SJCRH30 (cell line): ENCODE data around the gene P4HA2. TPM values are rescaled to one million over a fixed set of nuclear protein-coding genes. Genes with fewer than 3 reads are reported as not detected.
A peak's percentile ranks its signal among the peaks of the same experiment; 100 is the strongest.

ENCODE experiments used
- DNase-seq, 2 experiments: peaks; one replicate each; pipeline ENCODE4 v3.0.0-alpha.2; 2015 to 2020
- H3K27ac ChIP-seq: fragments of 250-450 bp; sonication (Bioruptor Pico); 2 replicates; pipeline ENCODE4 v1.5.1; 2020; ENCODE audit warnings: mild to moderate bottlenecking, moderate library complexity
- H3K27me3 ChIP-seq: fragments of 250-450 bp; sonication (Bioruptor Pico); 2 replicates; pipeline ENCODE4 v1.5.1; 2020; ENCODE audit warnings: mild to moderate bottlenecking, moderate library complexity
- H3K36me3 ChIP-seq: fragments of 250-450 bp; sonication (Bioruptor Pico); 2 replicates; pipeline ENCODE4 v1.5.1; 2020; ENCODE audit warnings: mild to moderate bottlenecking, moderate library complexity
- H3K4me1 ChIP-seq: fragments of 250-450 bp; sonication (Bioruptor Pico); 2 replicates; pipeline ENCODE4 v1.5.1; 2020; ENCODE audit warnings: mild to moderate bottlenecking, moderate library complexity
- H3K4me3 ChIP-seq: fragments of 250-450 bp; sonication (Bioruptor Pico); 2 replicates; pipeline ENCODE4 v1.5.1; 2020; ENCODE audit warnings: mild to moderate bottlenecking, moderate library complexity
- H3K9me3 ChIP-seq: fragments of 250-450 bp; sonication (Bioruptor Pico); replicated peaks from 2 replicates; pipeline ENCODE4 v1.5.1; 2020; ENCODE audit warnings: mild to moderate bottlenecking, moderate library complexity
- total RNA-seq: library from RNA; depleted of rRNA; stranded (reverse); fragments of >200 nt; shearing (Covaris generic); gene quantifications from 2 replicates; pipeline ENCODE4 v1.2.3, GENCODE V29; 2014

The P4HA2 gene
- total RNA-seq, 1 experiment from 2014 or later: 75.5 TPM

GRCh38 chr5:132227235-132227484 lies 493 bp downstream of the P4HA2 start:
- Histone ChIP-seq H3K4me1 (peaks cover 36% of the 10 kb centered on the region), H3K9me3 (no peaks in the 10 kb centered on the region), H3K36me3 (no peaks in the 10 kb centered on the region), H3K27ac (peak overlapping the region; percentile 84), H3K27me3 (no peaks in the 10 kb centered on the region), H3K4me3 (peak overlapping the region; percentile 88)
- peak; percentile 74 for DNase-seq

GRCh38 chr5:132226516-132227234 lies 978 bp downstream of the P4HA2 start:
- Histone ChIP-seq H3K4me3 (peak overlapping the region; percentile 88), H3K36me3 (no peaks in the 10 kb centered on the region), H3K4me1 (peaks cover 36% of the 10 kb centered on the region), H3K9me3 (no peaks in the 10 kb centered on the region), H3K27me3 (no peaks in the 10 kb centered on the region), H3K27ac (peak overlapping the region; percentile 84)
- peak; percentile 67 to 73 for DNase-seq

DNA sequence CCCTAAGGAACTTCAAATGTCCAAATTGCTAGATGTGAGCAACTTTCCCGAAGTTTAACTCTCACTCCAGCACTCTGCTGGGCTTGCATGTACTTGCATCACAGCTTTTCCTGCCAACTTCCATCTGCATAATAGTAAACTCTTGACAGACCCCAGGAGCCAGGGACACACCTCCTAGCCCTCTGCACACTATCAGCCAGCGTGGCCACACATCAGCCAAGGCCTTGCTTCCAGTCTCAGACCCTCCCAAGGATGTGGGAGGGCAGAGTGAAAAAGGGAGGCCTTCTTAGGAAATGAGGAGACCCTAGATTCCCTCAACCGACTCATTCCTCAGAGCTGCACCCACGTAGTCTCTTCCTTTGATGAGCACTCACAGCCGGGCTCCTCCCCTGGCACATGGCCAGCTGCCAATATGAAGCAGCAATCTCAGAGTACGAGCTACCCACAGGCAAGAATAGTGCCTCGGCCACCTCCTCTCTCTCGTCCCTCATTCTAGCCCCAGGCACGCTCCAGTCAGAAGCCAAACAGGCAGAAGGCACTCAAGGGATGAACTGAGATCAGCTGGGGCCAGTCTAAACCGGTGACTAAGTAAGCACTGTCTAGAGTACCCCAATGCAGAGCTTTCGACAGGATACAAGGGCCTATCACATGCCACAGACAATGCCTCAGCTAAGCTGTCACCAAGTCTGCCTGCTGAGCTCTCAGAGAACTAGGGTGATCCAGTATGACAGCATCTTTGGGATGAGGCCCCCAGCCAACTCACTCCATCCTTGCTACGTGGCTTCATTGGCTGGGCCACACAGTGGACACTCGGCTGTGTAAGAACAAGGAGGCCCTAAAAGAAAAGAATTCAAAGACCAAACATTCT lies 2.3 kb downstream of the P4HA2 start:
- H3K4me1 ChIP-seq: peaks cover 36% of the 10 kb centered on the region
- peak overlapping the region; percentile 88 for H3K4me3 ChIP-seq
- DNase-seq: peak; percentile 92 to 95
- H3K9me3 ChIP-seq: no peaks in the 10 kb centered on the region
- H3K36me3 ChIP-seq: no peaks in the 10 kb centered on the region
- no peaks in the 10 kb centered on the region for H3K27me3 ChIP-seq
- peak overlapping the region; percentile 66 for H3K27ac ChIP-seq

DNA sequence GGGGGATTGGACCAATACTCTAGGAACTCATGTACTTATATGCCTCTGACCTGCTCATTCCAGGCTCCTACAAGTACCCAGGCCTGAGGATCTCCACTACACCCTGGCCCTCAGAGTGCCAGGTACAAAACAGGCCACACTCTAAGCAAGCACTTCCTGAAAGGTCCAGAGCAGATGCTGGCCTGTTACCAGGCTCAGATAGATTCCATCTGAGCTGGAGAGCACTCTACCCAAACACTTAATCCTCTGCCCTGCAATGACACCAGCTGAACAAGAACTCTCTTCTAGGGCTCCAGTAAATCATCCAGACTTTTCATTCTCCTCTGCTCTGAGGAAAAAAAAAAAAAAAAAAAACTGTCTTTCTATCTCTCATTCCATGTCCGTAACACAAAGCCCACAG lies 2.9 kb downstream of the P4HA2 start:
- H3K4me1 ChIP-seq: peaks cover 36% of the 10 kb centered on the region

DNA sequence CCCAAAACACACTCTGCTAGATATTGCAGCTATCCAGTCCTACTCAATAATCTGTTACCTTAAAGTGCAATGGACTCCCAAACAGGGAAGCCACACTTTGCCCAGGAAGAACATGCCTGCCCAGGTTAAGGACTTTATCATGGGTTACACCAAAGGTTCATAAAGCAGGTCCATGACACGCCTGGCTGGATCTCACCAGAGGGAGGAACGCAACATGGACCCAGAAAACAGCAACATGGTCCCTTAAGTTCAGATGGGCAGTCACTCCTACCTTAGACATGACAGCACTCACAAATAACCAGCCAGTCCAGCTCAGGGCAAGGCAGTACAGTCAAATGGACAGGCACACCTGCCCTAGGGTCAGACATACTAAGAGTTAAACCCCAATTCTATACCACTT lies 3.8 kb downstream of the P4HA2 start:
- Histone ChIP-seq H3K27me3 (no peaks in the 10 kb centered on the region), H3K27ac (no peak overlapping the region), H3K4me3 (no peak overlapping the region), H3K36me3 (no peaks in the 10 kb centered on the region), H3K4me1 (peaks cover 36% of the 10 kb centered on the region), H3K9me3 (no peaks in the 10 kb centered on the region)
- no peak for DNase-seq

More for the DNA sequence above, 2.9 kb downstream of the P4HA2 start:
- Histone ChIP-seq H3K9me3 (no peaks in the 10 kb centered on the region), H3K36me3 (no peaks in the 10 kb centered on the region), H3K4me3 (peak overlapping the region; percentile 88), H3K27ac (peak overlapping the region; percentile 66), H3K27me3 (no peaks in the 10 kb centered on the region)
- peak in 1 of 2 experiments; percentile 50 for DNase-seq

GRCh38 chr5:132222649-132223038 lies 5.0 kb downstream of the P4HA2 start:
- peaks cover 4% of the 10 kb centered on the region; the same call in 1 of the 2 replicates for H3K36me3 ChIP-seq
- no peaks in the 10 kb centered on the region for H3K9me3 ChIP-seq
- no peak for DNase-seq
- H3K4me1 ChIP-seq: peaks cover 36% of the 10 kb centered on the region
- H3K4me3 ChIP-seq: no peak overlapping the region
- H3K27ac ChIP-seq: no peak overlapping the region
- no peaks in the 10 kb centered on the region for H3K27me3 ChIP-seq

DNA sequence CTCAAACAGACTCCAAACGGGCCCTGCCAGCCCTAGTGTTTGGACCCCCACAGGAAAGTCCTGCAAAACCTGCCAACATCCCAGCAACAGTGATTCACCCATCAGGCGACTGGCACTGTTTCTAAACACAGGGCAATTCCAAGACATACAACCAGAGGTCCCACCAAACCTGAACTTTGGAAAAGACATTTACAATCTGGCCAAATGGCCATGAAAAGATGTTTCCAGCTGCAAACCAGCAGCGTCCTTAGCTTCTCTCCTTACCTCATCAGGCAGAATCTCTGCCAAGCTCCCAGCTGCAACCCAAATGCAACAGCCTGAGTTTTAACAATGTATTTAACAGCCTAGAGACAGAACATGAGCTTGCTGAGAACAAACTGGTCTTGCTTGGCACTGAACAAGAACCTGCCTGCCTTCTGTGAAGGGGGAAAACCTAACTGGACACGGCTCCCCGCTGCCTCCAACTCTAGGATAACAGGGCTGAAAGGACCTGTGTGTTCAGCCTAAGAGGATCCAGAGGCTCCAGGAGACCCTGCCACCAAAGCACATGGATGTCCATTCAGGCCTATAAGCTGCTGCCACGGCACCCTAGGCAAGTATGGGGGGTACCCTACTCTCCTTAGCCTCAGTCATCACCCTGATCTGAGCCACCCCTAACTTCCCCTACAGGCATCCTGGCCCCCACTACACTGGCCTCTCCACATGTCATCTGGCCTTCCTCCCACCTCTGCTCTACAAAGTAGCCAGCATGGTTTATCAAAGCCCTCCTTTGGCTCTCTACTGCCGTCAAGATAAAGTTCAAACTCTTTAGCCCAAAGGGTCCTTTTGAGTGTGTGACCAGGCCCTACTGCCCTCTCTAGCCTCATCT lies 5.6 kb downstream of the P4HA2 start:
- Histone ChIP-seq H3K9me3 (no peaks in the 10 kb centered on the region), H3K27ac (no peak overlapping the region), H3K4me3 (no peak overlapping the region), H3K36me3 (peaks cover 10% of the 10 kb centered on the region), H3K27me3 (no peaks in the 10 kb centered on the region), H3K4me1 (peaks cover 36% of the 10 kb centered on the region)
- DNase-seq: no peak

DNA sequence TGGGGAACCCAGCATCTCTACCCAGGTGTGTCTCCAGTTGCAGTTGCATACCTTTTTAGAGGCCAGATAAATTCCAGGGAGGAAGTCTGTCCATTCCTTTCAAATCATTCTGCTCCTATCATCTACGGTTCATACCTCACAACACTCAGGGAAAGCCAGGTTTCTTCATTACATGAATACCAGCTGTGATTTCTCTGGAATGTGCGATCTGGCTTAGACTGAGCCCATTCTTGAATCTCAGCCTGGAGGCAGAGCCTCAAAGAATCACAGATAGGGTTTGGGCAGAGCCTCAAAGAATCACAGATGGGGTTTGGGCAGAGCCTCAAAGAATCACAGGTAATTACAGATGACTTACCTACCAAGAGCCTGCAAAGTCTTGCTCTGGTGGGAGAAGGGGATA lies 7.2 kb downstream of the P4HA2 start:
- Histone ChIP-seq H3K27me3 (no peaks in the 10 kb centered on the region), H3K36me3 (peaks cover 17% of the 10 kb centered on the region), H3K27ac (no peak overlapping the region), H3K4me3 (no peak overlapping the region), H3K9me3 (no peaks in the 10 kb centered on the region), H3K4me1 (peaks cover 30% of the 10 kb centered on the region)
- no peak for DNase-seq

DNA sequence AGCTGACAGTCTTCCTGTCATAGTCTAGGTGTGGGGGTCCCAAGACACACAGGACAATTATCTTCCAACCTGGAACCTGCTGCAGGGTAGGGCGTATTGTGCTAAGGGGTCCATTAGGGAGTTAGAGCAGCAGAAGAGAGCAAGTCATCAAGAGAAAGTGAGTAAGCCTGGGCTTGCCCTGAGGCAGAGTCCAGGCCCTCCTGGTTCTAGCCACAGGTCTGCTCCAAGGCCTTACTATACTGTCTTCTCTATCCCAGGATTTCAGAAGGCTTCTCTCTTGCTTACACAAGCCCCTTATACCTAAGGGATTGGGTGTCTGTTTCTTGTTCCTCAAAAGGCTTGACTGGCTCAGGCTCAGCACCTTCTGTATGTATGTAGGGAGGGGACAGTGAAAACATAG lies 7.7 kb downstream of the P4HA2 start:
- H3K4me1 ChIP-seq: peaks cover 29% of the 10 kb centered on the region
- no peaks in the 10 kb centered on the region for H3K27me3 ChIP-seq
- H3K36me3 ChIP-seq: peaks cover 17% of the 10 kb centered on the region
- no peaks in the 10 kb centered on the region for H3K9me3 ChIP-seq
- H3K27ac ChIP-seq: no peak overlapping the region
- H3K4me3 ChIP-seq: no peak overlapping the region
- DNase-seq: no peak

DNA sequence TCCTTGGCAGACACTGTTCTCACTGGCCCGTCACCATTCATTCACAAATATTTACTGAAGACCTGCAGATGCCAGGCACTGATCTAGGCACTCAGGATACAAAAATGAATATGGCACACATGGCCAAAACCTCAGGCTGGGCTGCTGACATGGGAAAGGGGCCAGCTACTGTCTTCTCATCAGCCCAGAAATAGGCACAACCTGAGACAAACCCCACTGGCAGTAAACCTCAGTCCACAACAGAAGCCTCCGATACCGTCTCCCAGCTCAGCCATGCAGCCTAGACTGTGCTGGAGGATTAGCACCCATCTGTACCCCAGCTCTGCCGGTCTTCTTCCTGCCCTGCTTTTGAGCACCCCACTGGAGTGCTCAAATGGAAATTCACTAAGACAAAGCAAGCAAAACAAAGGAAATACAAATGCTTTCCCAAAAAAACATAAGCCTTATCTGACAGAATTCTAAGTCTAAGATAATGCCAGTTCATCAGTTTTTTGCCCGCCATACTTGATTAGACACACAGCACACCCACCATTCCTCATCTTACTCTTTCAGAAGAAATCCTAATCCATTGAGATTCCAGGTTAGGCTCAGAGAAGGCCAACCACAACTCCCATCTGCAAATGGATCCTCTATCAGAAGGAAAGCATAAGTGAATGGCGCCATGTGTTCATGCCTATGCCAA lies 8.2 kb downstream of the P4HA2 start:
- peaks cover 21% of the 10 kb centered on the region for H3K36me3 ChIP-seq
- no peaks in the 10 kb centered on the region for H3K9me3 ChIP-seq
- no peaks in the 10 kb centered on the region for H3K27me3 ChIP-seq
- H3K27ac ChIP-seq: no peak overlapping the region
- peaks cover 29% of the 10 kb centered on the region for H3K4me1 ChIP-seq
- no peak for DNase-seq
- H3K4me3 ChIP-seq: no peak overlapping the region

- H3K4me3 ChIP-seq: no peak overlapping the region
- peaks cover 32% of the 10 kb centered on the region for H3K36me3 ChIP-seq
- peaks cover 21% of the 10 kb centered on the region for H3K4me1 ChIP-seq
- no peak for DNase-seq
- H3K27me3 ChIP-seq: no peaks in the 10 kb centered on the region
- H3K9me3 ChIP-seq: no peaks in the 10 kb centered on the region
- H3K27ac ChIP-seq: no peak overlapping the region
Observed at GRCh38 chr5:132218321-132218720, 9.3 kb downstream of the P4HA2 start.

GRCh38 chr5:132215329-132215728 lies 12.3 kb downstream of the P4HA2 start:
- DNase-seq: peak; percentile 98
- H3K9me3 ChIP-seq: no peaks in the 10 kb centered on the region
- peak overlapping the region; percentile 68 for H3K27ac ChIP-seq
- H3K27me3 ChIP-seq: no peaks in the 10 kb centered on the region
- no peak overlapping the region for H3K4me3 ChIP-seq
- H3K36me3 ChIP-seq: peaks cover 51% of the 10 kb centered on the region
- peaks cover 20% of the 10 kb centered on the region for H3K4me1 ChIP-seq

GRCh38 chr5:132214491-132214890 lies 13.2 kb downstream of the P4HA2 start:
- Histone ChIP-seq H3K36me3 (peaks cover 51% of the 10 kb centered on the region), H3K9me3 (no peaks in the 10 kb centered on the region), H3K27ac (peak overlapping the region; percentile 68), H3K27me3 (no peaks in the 10 kb centered on the region), H3K4me1 (peaks cover 20% of the 10 kb centered on the region), H3K4me3 (no peak overlapping the region)
- no peak for DNase-seq

DNA sequence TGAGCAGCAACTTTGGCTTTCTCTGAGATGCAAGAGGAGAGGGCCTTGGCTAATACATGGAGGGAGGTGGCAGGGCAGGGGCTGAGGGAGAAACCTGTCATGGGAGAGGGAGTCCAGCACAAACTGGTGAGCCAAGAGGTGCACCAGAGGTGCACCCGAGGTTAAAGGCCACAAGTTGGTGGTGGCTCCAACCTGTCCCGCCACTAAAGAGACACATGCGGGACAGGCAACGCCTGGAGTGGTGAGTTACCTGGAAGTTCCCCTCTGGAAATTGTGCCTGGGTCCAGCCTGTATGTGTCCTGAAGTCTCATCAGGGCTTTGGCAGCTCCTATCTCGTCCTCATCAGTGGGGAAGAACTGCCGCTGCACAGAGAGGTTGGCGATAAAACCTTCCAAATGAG lies 14.0 kb downstream of the P4HA2 start:
- Histone ChIP-seq H3K27me3 (no peaks in the 10 kb centered on the region), H3K36me3 (peaks cover 53% of the 10 kb centered on the region), H3K27ac (no peak overlapping the region), H3K4me3 (no peak overlapping the region), H3K4me1 (peaks cover 28% of the 10 kb centered on the region), H3K9me3 (no peaks in the 10 kb centered on the region)
- no peak for DNase-seq
